HG03354 (cell line): ENCODE measurements around the gene RALGPS1.

ENCODE experiments used
- ATAC-seq: cut with Tn5 transposase; IDR thresholded peaks from one replicate; pipeline ENCODE4 v1.9.1; 2021; ENCODE audit warnings: mild to moderate bottlenecking; ENCODE audit not compliant: unreplicated experiment, poor library complexity, severe bottlenecking

RALGPS1 gene

GRCh38 chr9:127088724-127089615 is 174.4 kb downstream of the RALGPS1 start:
- ATAC-seq = no peak

GRCh38 chr9:127089631-127090081 is 175.1 kb downstream of the RALGPS1 start:
- no peak for ATAC-seq

GRCh38 chr9:127090341-127090985 is 175.9 kb downstream of the RALGPS1 start:
- ATAC-seq = no peak

- no peak for ATAC-seq
Observed at GRCh38 chr9:127091526-127091925, 176.9 kb downstream of the RALGPS1 start.

GRCh38 chr9:127092041-127092608 is 177.5 kb downstream of the RALGPS1 start:
- ATAC-seq = no peak

GRCh38 chr9:127093319-127094020 is 178.9 kb downstream of the RALGPS1 start:
- no peak for ATAC-seq

GRCh38 chr9:127095411-127095810 is 180.8 kb downstream of the RALGPS1 start:
- no peak for ATAC-seq

- no peak for ATAC-seq
Observed at GRCh38 chr9:127096208-127096607, 181.6 kb downstream of the RALGPS1 start.

- no peak for ATAC-seq
Observed at GRCh38 chr9:127097683-127098082, 183.1 kb downstream of the RALGPS1 start.

- ATAC-seq = no peak
Observed at GRCh38 chr9:127098916-127099553, 184.5 kb downstream of the RALGPS1 start.

GRCh38 chr9:127099664-127100063 is 185.1 kb downstream of the RALGPS1 start:
- ATAC-seq = no peak

GRCh38 chr9:127102176-127102575 is 187.6 kb downstream of the RALGPS1 start:
- ATAC-seq = no peak

GRCh38 chr9:127102788-127103187 is 188.2 kb downstream of the RALGPS1 start:
- no peak for ATAC-seq

GRCh38 chr9:127104581-127105311 is 190.2 kb downstream of the RALGPS1 start:
- ATAC-seq = no peak

GRCh38 chr9:127105805-127106465 is 191.4 kb downstream of the RALGPS1 start:
- ATAC-seq = no peak

GRCh38 chr9:127106466-127106855 is 191.9 kb downstream of the RALGPS1 start:
- no peak for ATAC-seq

- ATAC-seq = no peak
Observed at GRCh38 chr9:127107171-127107928, 192.8 kb downstream of the RALGPS1 start.
